SK-N-SH treated with all-trans-retinoic acid at 6 μM for 48 hours (cell line): ENCODE results near the gene TMEM43.

Experiments used
- ARNTL ChIP-seq: fragments of 450-650 bp; formaldehyde crosslinking; IDR thresholded peaks from 2 replicates; pipeline ENCODE4 v1.5.0; 2020; ENCODE audit warnings: low read depth, mild to moderate bottlenecking, moderate library complexity, borderline replicate concordance
- ESRRG ChIP-seq: fragments of 250-450 bp; sonication (Bioruptor Pico); IDR thresholded peaks from 2 replicates; pipeline ENCODE4 v1.6.1; 2021; ENCODE audit warnings: mild to moderate bottlenecking
- OSR1 ChIP-seq: fragments of 250-450 bp; sonication (Bioruptor Pico); IDR thresholded peaks from 2 replicates; pipeline ENCODE4 v1.8.0; 2022; ENCODE audit warnings: moderate library complexity, mild to moderate bottlenecking, inconsistent platforms
- RARB ChIP-seq: fragments of 250-450 bp; sonication (Bioruptor Pico); IDR thresholded peaks from 2 replicates; pipeline ENCODE4 v1.8.0; 2021; ENCODE audit warnings: mild to moderate bottlenecking, moderate library complexity
- TOX ChIP-seq: fragments of 250-450 bp; sonication (Bioruptor Pico); IDR thresholded peaks from 2 replicates; pipeline ENCODE4 v1.8.0; 2021; ENCODE audit warnings: mild to moderate bottlenecking, moderate library complexity, borderline replicate concordance
- TF ChIP-seq, protein P1 (sequence below): fragments of 250-450 bp; sonication (Bioruptor Pico); IDR thresholded peaks from 2 replicates; pipeline ENCODE4 v1.8.0; 2020; ENCODE audit warnings: mild to moderate bottlenecking, moderate library complexity, borderline replicate concordance
- TF ChIP-seq, protein P2 (sequence below): fragments of 250-450 bp; sonication (Bioruptor Pico); IDR thresholded peaks from 2 replicates; pipeline ENCODE4 v1.5.1; 2021; ENCODE audit warnings: mild to moderate bottlenecking, moderate library complexity
- TF ChIP-seq, protein P3 (sequence below): fragments of 250-450 bp; sonication (Bioruptor Pico); IDR thresholded peaks from 2 replicates; pipeline ENCODE4 v1.5.0; 2020; ENCODE audit warnings: mild to moderate bottlenecking, moderate library complexity
- TF ChIP-seq, protein P4 (sequence below): fragments of 250-450 bp; sonication (Bioruptor Pico); IDR thresholded peaks from 2 replicates; pipeline ENCODE4 v1.5.1; 2020; ENCODE audit warnings: low read depth, mild to moderate bottlenecking, moderate library complexity

DNA sequence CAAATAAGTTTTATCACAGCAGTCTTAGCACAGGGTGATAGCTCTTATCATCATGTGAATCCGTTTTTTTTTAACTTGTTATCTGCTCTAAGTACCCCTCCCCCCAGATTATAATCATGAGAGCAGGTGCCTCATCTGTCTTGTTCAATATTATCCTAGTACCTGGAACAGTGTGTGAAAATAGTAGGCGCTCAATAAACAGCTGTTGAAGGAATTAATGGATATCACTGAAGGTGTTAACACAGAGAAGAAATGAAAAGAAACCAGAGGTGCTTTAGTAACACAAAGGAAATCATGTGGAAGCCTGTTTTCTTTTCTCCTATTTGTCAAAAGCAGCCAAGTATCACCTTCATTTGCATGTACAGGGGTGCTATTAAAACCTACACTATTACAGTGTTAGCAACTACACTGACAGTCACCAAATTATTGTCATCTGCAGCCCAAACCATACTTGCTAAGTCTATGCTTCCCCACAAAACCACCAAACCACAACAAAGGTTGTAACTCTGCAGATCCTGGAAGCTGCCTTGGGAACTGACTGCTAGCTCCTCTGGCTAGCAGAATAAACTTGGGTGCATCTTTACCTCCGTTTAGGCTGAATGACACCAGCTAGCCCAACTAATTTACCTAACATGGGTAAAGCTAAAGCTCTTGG lies 50.7 kb downstream of the TMEM43 start:
- TF ChIP-seq RARB (CRISPR knock-in tag) = no peak
- no peak for TF ChIP-seq TOX (CRISPR knock-in tag)
- TF ChIP-seq ARNTL (CRISPR knock-in tag) = no peak
- TF ChIP-seq, protein P1, sequence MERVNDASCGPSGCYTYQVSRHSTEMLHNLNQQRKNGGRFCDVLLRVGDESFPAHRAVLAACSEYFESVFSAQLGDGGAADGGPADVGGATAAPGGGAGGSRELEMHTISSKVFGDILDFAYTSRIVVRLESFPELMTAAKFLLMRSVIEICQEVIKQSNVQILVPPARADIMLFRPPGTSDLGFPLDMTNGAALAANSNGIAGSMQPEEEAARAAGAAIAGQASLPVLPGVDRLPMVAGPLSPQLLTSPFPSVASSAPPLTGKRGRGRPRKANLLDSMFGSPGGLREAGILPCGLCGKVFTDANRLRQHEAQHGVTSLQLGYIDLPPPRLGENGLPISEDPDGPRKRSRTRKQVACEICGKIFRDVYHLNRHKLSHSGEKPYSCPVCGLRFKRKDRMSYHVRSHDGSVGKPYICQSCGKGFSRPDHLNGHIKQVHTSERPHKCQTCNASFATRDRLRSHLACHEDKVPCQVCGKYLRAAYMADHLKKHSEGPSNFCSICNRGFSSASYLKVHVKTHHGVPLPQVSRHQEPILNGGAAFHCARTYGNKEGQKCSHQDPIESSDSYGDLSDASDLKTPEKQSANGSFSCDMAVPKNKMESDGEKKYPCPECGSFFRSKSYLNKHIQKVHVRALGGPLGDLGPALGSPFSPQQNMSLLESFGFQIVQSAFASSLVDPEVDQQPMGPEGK (CRISPR knock-in tag) = no peak
- TF ChIP-seq, protein P2, sequence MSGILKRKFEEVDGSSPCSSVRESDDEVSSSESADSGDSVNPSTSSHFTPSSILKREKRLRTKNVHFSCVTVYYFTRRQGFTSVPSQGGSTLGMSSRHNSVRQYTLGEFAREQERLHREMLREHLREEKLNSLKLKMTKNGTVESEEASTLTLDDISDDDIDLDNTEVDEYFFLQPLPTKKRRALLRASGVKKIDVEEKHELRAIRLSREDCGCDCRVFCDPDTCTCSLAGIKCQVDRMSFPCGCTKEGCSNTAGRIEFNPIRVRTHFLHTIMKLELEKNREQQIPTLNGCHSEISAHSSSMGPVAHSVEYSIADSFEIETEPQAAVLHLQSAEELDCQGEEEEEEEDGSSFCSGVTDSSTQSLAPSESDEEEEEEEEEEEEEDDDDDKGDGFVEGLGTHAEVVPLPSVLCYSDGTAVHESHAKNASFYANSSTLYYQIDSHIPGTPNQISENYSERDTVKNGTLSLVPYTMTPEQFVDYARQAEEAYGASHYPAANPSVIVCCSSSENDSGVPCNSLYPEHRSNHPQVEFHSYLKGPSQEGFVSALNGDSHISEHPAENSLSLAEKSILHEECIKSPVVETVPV (CRISPR knock-in tag) = no peak
- TF ChIP-seq OSR1 (CRISPR knock-in tag) = no peak
- no peak for TF ChIP-seq ESRRG
- TF ChIP-seq, protein P3, sequence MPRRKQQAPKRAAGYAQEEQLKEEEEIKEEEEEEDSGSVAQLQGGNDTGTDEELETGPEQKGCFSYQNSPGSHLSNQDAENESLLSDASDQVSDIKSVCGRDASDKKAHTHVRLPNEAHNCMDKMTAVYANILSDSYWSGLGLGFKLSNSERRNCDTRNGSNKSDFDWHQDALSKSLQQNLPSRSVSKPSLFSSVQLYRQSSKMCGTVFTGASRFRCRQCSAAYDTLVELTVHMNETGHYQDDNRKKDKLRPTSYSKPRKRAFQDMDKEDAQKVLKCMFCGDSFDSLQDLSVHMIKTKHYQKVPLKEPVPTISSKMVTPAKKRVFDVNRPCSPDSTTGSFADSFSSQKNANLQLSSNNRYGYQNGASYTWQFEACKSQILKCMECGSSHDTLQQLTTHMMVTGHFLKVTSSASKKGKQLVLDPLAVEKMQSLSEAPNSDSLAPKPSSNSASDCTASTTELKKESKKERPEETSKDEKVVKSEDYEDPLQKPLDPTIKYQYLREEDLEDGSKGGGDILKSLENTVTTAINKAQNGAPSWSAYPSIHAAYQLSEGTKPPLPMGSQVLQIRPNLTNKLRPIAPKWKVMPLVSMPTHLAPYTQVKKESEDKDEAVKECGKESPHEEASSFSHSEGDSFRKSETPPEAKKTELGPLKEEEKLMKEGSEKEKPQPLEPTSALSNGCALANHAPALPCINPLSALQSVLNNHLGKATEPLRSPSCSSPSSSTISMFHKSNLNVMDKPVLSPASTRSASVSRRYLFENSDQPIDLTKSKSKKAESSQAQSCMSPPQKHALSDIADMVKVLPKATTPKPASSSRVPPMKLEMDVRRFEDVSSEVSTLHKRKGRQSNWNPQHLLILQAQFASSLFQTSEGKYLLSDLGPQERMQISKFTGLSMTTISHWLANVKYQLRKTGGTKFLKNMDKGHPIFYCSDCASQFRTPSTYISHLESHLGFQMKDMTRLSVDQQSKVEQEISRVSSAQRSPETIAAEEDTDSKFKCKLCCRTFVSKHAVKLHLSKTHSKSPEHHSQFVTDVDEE (CRISPR knock-in tag) = no peak
- TF ChIP-seq, protein P4, sequence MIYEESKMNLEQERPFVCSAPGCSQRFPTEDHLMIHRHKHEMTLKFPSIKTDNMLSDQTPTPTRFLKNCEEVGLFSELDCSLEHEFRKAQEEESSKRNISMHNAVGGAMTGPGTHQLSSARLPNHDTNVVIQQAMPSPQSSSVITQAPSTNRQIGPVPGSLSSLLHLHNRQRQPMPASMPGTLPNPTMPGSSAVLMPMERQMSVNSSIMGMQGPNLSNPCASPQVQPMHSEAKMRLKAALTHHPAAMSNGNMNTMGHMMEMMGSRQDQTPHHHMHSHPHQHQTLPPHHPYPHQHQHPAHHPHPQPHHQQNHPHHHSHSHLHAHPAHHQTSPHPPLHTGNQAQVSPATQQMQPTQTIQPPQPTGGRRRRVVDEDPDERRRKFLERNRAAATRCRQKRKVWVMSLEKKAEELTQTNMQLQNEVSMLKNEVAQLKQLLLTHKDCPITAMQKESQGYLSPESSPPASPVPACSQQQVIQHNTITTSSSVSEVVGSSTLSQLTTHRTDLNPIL (CRISPR knock-in tag) = no peak
